GM18873 (cell line): ENCODE measurements around the gene ZBTB7C.

Experiments
- ATAC-seq: cut with Tn5 transposase; IDR thresholded peaks from one replicate; pipeline ENCODE4 v1.9.1; 2021; ENCODE audit warnings: mild to moderate bottlenecking, moderate library complexity, moderate number of reproducible peaks; ENCODE audit not compliant: unreplicated experiment, low FRiP score

Gene ZBTB7C

DNA sequence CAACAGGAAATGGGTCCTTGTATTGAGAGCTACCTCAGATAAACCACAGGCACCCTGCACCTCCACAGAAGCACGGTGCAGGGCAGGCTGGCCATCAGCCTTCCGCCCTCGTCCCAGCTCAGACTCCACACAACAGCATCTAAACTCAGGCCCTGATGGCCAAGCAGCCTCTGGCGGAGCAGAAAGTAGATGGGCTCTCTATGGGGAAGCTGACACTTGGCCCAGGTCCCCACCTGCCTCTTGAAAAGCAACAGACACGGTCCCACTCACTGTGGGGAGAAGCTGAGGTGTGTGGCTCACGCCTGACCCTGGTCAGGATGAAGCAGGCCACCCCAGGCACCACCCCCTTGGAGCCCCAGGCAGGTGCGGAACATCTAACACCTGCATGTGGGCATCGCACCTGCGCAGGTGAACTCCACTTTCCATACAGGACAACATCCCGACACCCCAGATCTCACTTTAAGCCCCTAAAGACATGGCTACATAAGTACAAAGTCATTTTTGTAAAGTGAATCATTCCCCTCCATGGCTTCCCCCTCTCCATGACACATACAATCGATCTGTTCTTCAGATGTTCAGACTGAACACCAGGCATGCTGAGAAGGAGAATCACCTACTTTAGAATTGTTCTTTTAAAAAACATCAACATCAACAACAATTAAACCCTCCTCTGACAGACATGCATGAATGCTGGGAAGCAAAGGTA lies 208.4 kb downstream of the ZBTB7C start:
- no peak for ATAC-seq

DNA sequence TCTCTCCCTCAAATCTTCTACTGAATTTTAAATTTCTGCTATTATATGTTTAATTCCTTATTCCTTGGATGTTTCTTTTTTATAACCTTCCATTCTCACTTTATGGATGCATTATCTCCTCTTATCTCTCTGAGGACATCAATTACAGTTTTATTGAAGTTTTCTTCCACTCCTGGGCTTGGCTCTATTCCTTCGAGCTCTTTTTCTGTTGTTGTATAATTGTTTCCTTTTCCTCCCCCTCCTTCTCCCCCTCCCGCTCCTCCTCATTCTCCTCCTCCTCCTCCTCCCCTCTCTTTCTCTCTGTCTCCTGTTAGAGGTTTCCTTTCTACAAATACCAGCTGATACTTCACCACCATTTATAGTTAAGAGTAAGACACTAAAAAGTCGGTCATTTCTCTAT lies 209.8 kb downstream of the ZBTB7C start:
- no peak for ATAC-seq

DNA sequence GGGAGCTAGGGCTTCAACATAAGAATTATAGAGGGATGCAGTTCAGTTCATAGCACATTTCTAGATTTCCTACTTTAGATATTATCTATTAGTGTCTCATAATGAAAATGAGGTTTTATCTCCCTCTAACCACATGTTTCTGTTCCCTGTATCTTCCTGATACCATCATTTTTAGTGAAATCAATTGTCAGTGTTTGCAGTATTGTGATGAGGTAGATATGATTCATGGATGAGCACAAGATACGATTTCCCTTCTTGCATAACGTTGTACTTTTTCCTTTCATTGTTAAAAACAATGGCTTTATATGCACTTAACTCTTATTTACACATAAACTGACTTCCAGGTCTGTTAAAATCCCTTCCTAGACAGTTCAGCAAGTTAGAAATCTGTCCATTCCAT lies 211.4 kb downstream of the ZBTB7C start:
- ATAC-seq = no peak

DNA sequence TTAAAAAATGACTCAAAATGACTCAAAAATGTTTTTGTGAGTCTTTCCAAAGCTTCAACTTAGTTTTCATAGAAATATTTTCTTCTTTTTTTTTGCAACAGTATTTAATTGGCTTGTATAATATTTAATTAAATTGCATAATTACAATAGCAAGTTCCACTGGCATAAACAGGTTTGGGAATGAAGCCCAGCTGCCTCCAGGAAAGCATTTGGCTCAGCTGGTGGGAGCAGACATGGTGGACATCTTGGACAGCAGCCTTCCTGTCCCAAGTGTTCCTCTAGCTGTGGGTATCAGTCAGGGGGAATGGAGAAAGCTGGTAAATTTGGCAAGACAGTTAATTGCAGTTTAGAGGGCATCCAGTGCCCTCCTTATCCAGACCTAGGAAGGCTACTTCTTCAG lies 213.4 kb downstream of the ZBTB7C start:
- ATAC-seq = no peak

DNA sequence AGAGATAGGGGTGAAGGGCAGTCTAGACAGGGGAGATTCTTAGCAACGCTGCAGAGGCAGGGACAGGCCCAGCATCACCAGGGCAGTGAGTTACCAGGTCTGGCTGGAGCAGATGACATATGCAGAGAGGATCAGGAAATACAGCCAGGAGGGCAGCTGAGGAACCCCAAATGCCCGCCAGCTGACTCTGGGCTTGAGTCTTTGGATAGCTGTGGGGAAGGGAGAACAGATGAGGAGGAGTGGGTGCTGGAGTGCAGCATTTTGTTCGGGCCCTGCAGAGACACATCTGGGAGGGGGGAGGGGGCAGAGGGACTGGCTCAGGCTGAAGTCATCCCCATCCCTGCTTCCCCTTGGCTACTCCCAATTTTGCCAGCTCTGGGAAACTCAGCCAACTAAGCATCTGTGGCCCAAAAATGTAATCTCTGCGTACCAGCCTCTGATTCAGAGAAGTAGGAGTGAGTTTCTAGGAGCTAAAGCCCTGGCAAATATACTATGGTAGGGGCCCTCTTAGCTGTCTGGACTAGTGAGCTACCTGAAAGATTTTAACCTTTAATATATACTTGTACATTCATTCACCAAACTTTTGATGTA lies 214.5 kb downstream of the ZBTB7C start:
- ATAC-seq = no peak

DNA sequence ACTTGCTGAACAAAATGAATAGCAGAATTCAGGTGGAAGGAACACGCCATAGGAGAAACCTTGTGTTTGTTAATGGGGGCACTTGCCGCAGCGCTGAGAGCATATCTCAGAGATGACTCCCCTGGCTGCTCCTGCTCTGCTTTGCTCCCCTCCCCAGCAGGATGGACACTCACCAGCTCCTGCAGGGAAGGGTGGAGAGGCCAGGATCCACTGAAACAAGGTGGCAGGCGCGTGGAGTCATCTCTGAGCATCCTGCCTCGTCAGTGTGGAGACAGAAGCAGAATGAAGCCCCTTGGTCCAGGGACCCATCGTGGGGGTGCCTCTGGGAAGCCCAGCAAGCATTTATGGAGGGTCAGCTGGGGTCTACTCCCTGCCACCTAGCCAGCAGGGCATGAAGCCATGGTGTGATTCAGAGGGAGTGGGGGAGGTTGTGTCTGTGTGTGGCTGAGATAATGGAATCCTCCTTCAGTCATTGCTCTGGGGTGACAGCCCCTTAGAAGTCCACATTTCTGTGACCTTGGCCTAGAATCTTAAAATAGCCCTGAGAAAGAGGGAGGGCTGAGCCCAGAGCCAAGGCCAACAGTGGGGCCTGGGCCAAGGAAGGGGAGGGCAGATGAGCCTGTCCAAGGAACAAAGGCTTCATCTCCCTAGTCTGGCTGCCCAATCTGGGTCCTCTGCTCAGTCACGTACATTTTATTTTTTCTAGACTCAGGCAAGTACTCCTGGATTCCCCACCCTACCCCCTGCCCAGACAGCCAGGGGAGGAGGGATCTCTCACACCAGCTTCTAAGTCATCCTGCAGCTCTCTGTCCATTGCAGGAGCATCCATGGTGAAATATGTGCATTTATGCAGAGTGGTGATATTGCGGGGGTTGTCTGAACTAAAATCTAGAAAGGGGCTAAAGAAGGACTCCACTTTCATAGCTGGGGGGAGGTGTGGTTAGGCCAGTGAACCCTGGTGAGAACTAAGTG lies 215.4 kb downstream of the ZBTB7C start:
- no peak for ATAC-seq

DNA sequence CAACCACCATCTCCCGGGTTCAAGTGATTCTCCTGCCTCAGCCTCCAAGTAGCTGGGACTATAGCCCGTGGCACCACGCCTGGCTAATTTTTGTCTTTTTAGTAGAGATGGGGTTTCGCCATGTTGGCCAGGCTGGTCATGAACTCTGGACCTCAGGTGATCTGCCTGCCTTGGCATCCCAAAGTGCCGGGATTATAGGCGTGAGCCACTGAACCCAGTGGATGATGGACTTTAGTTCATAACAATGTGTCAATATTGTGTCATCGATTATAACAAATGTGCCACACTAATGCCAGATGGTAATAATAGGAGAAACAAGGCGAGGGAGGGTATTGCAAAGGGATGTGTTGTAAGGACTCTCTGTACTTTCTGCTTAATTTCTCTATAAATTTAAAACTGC lies 216.6 kb downstream of the ZBTB7C start:
- no peak for ATAC-seq

DNA sequence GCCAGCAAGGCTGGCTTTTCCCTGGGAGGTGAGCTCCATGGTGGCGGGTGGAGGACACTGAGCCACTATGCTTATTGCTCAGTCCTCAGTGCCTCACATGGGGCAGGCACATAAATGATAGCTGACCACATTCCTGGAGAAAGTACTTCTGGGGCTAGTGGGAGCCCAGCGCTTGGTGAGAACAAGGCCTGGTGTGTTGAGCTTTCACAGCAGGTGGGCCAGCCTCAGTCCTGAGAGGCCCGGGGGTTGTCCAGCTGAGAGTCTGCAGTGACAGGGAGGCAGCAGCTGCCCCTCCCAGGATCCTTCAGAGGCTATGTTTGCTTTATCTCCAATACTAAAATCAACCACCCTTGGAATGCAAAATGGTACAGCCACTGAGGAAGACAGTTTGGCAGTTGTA lies 217.7 kb downstream of the ZBTB7C start:
- no peak for ATAC-seq

DNA sequence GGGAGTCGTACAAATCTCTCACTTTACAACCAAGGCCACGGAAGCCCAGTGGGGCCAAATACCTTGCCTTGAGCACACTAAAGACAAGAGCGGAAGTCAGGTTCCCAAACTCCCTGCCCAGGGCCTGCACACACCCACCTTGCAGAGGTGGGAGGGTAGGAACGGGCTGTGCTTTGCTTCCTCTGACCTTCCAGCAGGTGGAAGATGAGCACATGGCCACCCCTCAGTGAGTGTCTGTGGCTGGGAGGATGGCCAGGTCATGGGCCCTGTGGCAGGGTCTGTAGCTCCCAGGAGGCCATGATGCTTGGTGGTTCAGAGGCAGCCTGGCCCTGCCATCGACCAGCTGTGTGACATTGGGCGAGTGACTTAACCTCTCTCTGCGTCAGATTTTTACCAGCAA lies 218.2 kb downstream of the ZBTB7C start:
- no peak for ATAC-seq

DNA sequence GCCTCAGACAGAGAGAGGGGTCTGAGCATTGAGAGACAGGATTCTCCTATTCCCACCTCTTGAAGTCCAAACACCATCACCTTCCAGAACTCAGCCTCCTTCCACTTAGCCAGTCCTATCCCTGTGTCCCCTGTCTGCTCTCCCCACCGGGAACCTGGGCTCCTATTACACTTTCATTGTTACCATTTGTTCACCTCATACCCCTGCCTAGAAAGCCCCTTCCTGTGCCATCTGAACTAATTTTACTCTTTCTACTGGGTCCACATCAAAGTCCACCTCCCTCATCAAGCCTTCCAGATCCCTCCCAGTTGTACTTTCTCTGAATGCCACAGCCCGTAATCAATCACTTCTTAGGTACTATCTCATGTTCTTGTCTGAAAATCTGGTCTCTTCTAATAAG lies 220.6 kb downstream of the ZBTB7C start:
- no peak for ATAC-seq

DNA sequence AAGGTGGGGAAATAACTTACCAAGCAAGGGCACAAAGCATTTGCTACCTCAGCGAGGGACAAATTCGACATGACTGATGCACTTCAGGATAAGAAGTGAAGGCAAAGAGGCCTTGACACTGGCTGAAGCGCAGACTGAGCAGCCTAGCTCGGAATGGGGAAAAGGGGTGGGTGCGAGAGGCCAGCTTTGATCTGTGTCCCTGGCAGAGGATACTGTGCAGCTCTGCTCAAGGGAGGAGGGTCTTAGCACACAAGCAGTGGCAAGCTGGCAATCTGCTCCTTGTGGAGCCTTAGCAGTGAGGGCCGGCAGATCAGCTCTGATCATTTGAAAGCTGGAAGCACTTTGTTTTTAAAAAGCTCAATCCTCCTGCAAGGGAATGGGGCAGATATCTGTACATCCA lies 222.3 kb downstream of the ZBTB7C start:
- no peak for ATAC-seq

DNA sequence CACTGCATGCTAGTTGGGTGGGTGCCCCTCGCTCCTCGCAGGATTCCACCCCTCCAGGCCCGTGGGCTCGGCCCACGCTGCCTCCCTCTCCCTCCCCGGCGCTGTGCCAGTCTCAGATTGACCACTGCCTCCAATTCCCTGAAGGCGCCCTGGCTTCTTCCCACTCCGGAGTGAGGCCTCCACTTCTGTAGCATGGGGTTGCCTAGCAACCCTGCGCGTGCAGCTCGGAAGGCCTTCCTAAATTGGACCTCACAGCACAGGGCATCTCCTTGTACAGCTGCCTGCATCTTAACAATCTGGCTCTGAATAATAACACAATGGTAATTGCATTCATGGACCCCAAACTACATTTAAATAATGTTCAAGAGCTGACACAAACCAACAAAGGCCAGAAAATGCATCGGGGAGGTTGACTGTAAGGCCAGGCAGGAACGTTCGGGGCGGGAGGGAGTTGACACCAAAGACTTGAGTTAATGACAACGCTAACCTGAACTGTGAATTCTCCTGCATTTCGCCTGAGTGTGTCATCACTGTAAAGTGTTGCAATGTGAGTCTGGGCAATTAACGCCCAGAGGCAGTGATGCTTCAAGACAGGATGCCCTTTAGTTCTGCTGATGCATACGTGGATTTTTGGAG lies 222.9 kb downstream of the ZBTB7C start:
- no peak for ATAC-seq

DNA sequence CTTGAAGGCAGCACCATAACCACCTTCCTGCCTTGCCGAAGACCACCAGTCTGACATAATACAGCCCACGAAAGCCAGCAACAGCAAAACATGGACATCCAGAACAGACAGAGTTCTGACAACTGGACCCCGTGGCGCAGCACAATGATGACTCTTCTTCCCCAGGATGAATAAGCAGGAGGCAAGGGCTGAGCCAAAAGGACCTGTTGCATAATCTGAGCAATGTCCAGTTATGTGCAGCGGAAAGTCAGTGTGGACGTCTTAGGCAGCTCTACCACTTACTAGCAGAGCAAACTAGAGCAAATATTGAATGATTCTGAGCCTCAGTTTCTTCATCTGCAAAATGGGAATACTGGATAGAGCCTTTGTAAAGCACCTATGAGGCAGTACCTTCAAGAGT lies 225.1 kb downstream of the ZBTB7C start:
- no peak for ATAC-seq

DNA sequence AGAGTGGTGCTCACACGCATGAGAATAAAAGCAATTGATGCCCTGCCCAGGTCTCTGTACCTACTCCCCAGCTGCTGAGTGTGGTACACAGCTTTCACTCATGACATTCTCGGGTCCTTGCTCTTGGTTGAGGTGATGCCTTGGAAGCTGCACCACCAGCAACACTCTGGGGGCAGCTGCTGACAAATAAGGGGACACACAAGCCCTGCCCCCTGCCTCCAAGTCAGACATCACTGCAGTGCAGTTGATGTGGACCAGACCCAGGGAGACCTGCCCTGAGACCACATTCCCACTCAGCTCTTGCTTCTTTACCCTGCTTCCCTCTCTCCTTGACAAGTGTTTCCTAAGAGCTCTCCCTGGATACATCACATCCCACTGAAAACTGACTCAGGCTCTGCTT lies 225.6 kb downstream of the ZBTB7C start:
- ATAC-seq = no peak

DNA sequence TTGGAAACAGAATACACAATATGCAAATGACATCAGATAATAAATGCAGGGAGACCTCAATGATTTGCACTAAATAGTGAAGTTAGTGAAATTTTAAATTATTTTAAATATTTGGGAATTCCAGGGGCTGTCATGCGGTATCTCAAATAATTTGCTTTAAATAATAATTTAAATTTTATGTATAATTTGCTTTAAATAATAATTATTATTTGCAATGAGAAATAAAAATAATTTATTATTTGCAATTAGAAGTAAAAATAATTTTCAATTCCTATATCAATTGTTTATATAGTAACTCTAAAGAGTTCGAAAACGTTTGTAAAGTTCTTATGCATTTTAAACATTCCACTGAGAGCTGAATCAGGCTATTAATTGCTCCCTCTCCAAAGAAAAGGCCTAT lies 226.4 kb downstream of the ZBTB7C start:
- no peak for ATAC-seq

DNA sequence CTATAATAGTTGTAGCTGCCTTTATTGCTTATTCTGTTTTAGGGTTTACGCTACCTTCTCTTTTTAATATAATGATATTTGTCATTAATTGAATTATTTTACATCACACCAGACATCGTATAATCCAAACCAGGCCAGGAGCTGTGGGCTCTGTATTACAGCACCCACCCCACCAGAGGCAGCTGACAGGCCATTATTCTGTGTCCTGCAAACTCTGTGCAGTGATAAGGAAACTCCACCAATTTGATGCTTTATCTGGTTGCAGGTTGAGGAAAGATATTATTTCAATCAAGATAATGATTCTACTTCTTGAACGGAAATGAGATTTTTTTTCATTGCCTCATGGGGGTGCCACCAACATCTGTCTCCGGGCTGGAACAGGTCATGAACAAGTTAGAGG lies 227.3 kb downstream of the ZBTB7C start:
- ATAC-seq = no peak

DNA sequence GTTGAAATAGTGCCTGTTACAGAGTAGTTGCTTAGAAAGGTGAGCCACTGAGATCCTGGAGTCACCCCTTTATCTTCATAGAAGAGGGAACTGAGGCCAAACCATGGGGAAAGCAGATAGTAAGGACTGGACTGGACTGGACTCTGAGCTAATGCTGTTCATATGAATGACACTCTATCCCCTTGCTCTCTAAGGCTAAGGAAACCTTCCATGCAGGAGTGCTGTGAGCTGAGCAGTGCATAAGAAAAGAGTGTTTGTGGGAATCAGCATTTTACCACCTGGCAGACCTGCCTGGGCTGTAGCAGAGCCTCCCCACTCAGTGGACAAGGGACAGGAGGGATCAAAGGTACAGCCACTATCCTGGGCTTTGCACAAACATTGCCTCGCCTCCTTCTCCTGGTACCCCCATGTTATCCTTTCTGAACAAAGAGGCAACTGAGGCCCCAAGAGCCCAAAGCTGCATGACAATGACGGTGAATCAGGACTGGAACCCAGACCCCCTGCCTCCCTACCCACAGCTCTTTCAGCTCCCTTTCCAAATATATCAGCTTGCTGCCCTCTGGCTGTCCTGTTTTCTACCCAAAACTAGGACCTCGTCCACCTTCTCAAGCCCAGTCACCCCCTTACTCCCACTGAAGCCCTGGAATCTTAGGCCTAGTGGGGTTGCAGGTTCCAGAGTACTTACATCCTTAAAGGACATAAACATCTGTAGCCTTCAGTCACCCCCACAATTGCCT lies 227.9 kb downstream of the ZBTB7C start:
- ATAC-seq = no peak

DNA sequence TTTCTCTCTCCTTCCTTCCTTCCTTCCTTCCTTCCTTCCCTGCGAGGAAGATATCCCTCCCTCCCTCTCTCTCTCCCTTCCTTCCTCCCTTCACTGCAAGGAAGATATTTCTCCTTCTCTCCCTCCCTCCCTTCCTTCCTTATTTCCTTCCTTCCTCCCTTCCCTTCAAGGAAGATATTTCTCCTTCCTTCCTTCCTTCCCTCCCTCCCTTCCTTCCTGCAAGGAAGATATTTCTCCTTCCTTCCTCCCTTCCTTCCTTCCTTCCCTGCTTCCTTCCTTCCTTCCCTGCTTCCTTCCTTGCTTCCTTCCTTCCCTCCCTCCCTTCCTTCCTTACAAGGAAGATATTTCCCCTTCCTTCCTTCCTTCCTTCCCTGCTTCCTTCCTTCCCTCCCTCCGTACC lies 229.5 kb downstream of the ZBTB7C start:
- no peak for ATAC-seq

DNA sequence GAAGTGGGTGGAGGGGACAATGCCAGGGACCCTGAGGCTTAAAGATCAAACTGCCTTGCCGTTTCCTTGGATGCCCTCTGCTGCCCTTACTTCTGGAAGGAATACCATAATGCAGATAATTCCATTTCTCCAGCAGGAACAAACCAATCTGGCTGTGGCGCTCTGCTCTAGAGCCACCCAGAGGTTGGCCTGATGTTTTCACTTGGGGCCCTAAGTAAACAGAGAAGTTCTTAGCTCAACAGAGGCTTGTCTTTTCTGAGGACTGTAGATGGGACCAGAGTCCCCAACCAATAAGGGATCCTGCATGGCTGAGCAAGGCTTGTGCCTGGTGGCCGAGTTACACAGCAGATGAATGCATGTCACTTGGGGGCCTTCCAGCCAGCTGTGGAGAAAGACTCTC lies 230.2 kb downstream of the ZBTB7C start:
- no peak for ATAC-seq

DNA sequence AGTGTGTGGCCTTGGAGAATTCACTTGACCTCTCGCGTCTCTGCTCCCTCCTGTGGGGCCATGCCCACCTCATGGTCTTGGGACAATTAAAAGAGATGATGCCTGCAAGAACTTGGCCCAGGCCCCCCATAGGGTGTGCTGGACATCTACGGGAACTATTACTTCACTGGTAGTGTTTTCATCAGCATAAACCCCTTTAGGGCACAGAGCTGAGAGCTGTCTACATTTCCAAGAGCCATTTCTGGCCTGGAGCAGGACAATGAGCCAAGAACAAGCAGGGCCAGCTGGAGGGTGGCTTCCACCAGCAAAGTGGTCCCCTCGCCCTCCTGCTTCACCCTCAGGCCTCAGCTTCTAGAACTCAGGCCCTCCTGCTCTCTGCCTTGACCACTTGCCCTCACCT lies 232.3 kb downstream of the ZBTB7C start:
- no peak for ATAC-seq
